Neural crest cell (in vitro differentiated cells): ENCODE data around the gene KNDC1. TPM values are rescaled to one million over a fixed set of nuclear protein-coding genes. Genes with fewer than 3 reads are reported as not detected.
"Not testable (repeated sequence)": the region's sequence is repeated elsewhere in the genome, so short reads cannot be mapped to it uniquely, and the experiment has no call there.

Source experiments
- DNase-seq: peaks from one replicate; pipeline ENCODE4 v3.0.0; 2021; ENCODE audit warnings: low read depth, mixed read lengths, low spot score
- H3K27ac Mint-ChIP-seq: one replicate; pipeline ENCODE4 v1.8.0; 2021; ENCODE audit warnings: mild to moderate bottlenecking, mixed read lengths; ENCODE audit not compliant: unreplicated experiment
- H3K27me3 Mint-ChIP-seq: 2 replicates; pipeline ENCODE4 v1.8.0; 2021; ENCODE audit warnings: low read depth, mild to moderate bottlenecking, mixed read lengths
- H3K36me3 Mint-ChIP-seq: 2 replicates; pipeline ENCODE4 v1.8.0; 2021; ENCODE audit warnings: low read depth, mild to moderate bottlenecking, mixed read lengths
- H3K4me1 Mint-ChIP-seq: 2 replicates; pipeline ENCODE4 v1.8.0; 2021; ENCODE audit warnings: mixed read lengths
- H3K4me3 Mint-ChIP-seq: one replicate; pipeline ENCODE4 v1.8.0; 2021; ENCODE audit warnings: mild to moderate bottlenecking, mixed read lengths
- H3K9me3 Mint-ChIP-seq: 2 replicates; pipeline ENCODE4 v1.8.0; 2021; ENCODE audit warnings: mixed read lengths
- total RNA-seq: library from RNA; stranded (reverse); gene quantifications from 2 replicates; pipeline ENCODE4 v1.2.1, GENCODE V29; 2021
- TF ChIP-seq, protein P1 (sequence below): fragments of 200-600 bp; sonication (generic); conservative IDR thresholded peaks from 2 replicates; pipeline ENCODE4 v1.5.0; 2021; ENCODE audit warnings: antibody characterized with exemption, mild to moderate bottlenecking

Gene KNDC1
- total RNA-seq, 1 donor from 2014 or later, result 5.5 TPM

DNA sequence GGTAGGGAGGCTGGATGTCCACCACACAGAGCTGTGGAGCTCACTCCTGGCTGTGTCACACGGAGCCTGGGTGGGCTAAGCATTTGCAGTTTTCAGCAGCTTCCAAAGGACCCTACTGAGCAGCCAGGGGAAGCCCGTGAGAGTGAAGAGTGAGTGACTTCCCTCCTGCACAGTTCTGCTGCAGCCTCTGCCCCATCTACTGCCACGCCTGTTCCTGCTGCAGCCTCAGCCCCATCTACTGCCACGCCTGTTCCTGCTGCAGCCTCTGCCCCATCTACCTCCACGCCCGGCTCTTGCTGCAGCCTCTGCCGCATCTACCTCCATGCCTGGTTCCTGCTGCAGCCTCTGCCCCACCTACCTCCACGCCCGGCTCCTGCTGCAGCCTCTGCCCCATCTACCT is 104.4 kb downstream of the KNDC1 start:
- Mint-ChIP-seq H3K4me1 (peaks cover 6% of the 10 kb centered on the region), H3K27ac (no peak overlapping the region), H3K4me3 (no peak overlapping the region), H3K9me3 (no peaks in the 10 kb centered on the region), H3K27me3 (peaks cover 32% of the 10 kb centered on the region), H3K36me3 (no peaks in the 10 kb centered on the region)
- DNase-seq, result no peak
- TF ChIP-seq, protein P1, sequence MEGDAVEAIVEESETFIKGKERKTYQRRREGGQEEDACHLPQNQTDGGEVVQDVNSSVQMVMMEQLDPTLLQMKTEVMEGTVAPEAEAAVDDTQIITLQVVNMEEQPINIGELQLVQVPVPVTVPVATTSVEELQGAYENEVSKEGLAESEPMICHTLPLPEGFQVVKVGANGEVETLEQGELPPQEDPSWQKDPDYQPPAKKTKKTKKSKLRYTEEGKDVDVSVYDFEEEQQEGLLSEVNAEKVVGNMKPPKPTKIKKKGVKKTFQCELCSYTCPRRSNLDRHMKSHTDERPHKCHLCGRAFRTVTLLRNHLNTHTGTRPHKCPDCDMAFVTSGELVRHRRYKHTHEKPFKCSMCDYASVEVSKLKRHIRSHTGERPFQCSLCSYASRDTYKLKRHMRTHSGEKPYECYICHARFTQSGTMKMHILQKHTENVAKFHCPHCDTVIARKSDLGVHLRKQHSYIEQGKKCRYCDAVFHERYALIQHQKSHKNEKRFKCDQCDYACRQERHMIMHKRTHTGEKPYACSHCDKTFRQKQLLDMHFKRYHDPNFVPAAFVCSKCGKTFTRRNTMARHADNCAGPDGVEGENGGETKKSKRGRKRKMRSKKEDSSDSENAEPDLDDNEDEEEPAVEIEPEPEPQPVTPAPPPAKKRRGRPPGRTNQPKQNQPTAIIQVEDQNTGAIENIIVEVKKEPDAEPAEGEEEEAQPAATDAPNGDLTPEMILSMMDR, result no peak

DNA sequence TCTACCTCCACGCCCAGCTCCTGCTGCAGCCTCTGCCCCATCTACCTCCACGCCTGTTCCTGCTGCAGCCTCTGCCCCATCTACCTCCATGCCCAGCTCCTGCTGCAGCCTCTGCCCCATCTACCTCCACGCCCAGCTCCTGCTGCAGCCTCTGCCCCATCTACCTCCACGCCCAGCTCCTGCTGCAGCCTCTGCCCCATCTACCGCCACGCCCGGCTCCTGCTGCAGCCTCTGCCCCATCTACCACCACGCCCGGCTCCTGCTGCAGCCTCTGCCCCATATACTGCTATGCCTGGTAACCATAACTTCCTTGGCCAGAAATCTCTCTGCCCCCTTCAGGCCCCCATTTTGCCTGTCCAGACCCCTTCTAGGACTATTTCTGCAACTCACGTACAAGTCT is 105.0 kb downstream of the KNDC1 start:
- DNase-seq, H3K4me3 Mint-ChIP-seq, H3K36me3 Mint-ChIP-seq, H3K4me1 Mint-ChIP-seq, H3K9me3 Mint-ChIP-seq, H3K27ac Mint-ChIP-seq: not testable (repeated sequence)
- H3K27me3 Mint-ChIP-seq, result peaks cover 27% of the 10 kb centered on the region

DNA sequence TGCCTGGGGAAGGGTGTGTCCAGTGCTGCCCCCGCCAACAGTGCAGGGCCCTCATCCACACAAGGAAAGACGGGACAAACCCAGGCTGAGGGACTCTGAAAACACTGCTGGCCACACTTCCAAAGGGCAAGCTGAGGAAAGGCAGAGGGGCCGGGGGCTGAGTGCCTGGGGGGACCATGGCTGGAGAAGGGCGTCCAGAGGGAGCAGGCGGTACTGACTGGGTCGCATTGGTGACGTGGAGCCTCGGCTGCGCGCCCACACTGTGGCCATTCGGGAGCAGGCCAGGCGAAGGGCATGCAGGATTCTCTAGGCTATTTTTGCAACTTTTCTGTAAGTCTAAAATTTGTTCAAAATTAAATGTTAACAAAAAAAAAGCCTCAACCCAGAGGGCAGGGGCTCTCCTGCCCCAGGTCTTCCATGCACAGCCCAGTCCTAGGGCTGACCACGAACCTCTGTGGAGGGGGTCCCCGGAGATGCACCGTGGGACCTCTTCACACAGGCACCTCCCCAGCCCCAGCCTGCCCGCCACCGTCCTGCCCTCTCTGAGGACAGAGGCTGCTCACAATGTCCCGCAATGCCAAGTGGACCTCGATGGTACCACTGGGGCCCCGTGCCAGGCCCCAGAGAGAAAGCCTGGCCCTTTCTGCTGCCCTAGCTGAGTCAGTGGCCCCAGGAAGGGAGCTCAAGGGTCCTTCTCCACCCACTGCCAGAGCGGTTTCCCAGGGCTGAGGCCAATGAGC is 106.2 kb downstream of the KNDC1 start:
- peaks cover 25% of the 10 kb centered on the region for H3K27me3 Mint-ChIP-seq
- no peak overlapping the region for H3K4me3 Mint-ChIP-seq
- no peaks in the 10 kb centered on the region for H3K36me3 Mint-ChIP-seq
- DNase-seq, result no peak
- H3K9me3 Mint-ChIP-seq, result no peaks in the 10 kb centered on the region
- no peak overlapping the region for H3K27ac Mint-ChIP-seq
- peaks cover 6% of the 10 kb centered on the region for H3K4me1 Mint-ChIP-seq
- TF ChIP-seq, protein P1, result no peak

DNA sequence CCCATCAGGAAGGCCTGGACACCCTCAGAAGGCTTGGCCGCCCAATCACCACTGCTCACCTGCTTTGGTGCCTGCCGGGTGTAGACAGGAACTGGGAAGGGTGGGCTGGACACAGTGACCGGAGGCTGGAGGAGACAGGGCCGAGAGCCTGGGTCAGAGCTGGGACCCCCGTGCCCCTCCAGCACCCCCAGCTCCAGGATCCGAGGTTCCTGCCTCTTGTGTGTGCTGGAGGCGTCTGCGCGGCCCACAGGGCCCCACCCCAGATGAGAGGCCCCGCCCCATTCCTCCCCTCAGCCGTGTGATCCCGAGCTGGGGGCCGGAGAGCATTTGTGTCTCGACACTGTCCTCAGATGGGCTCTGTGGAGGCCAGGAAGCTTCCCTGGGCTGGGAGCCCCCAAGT is 107.3 kb downstream of the KNDC1 start:
- no peaks in the 10 kb centered on the region for H3K9me3 Mint-ChIP-seq
- H3K27ac Mint-ChIP-seq, result no peak overlapping the region
- TF ChIP-seq, protein P1, result no peak
- no peak for DNase-seq
- H3K4me1 Mint-ChIP-seq, result peaks cover 3% of the 10 kb centered on the region
- no peaks in the 10 kb centered on the region for H3K36me3 Mint-ChIP-seq
- H3K4me3 Mint-ChIP-seq, result no peak overlapping the region
- H3K27me3 Mint-ChIP-seq, result peaks cover 25% of the 10 kb centered on the region

- H3K27me3 Mint-ChIP-seq, result peaks cover 21% of the 10 kb centered on the region
- TF ChIP-seq, protein P1, result no peak
- no peak overlapping the region for H3K27ac Mint-ChIP-seq
- no peaks in the 10 kb centered on the region for H3K9me3 Mint-ChIP-seq
- H3K36me3 Mint-ChIP-seq, result no peaks in the 10 kb centered on the region
- no peak overlapping the region for H3K4me3 Mint-ChIP-seq
- no peaks in the 10 kb centered on the region for H3K4me1 Mint-ChIP-seq
- DNase-seq, result no peak
Observed at GRCh38 chr10:133267829-133268228, 107.8 kb downstream of the KNDC1 start.

DNA sequence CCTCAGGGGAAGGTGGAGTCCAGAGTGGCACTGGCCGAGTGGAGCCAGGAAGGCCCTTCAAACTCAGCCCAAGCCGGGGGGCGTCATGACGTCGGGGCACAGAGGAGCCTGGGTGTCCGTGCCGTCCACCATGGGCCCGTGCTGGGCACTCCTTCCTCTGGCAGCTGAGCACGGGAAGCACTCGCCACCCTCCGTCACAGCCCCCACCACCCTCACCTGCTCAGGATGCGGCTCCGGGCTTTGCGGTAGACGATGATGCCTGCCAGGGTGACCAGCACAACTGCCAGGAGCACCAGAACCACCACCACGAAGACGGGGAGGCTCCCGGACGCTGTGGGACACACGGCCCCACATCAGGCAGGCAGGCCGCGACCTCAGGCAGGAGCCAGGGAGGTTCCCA is 108.5 kb downstream of the KNDC1 start:
- Mint-ChIP-seq H3K9me3 (no peaks in the 10 kb centered on the region), H3K4me3 (no peak overlapping the region), H3K36me3 (no peaks in the 10 kb centered on the region), H3K27ac (no peak overlapping the region), H3K4me1 (no peaks in the 10 kb centered on the region), H3K27me3 (peaks cover 15% of the 10 kb centered on the region)
- no peak for DNase-seq
- TF ChIP-seq, protein P1, result no peak
